ENCODE data around the gene CHSY1. TPM values are rescaled to one million over a fixed set of nuclear protein-coding genes. Genes with fewer than 3 reads are reported as not detected.

CHSY1 gene
- polyA plus RNA-seq, 1 donor from 2014 or later, result 16.1 TPM

DNA sequence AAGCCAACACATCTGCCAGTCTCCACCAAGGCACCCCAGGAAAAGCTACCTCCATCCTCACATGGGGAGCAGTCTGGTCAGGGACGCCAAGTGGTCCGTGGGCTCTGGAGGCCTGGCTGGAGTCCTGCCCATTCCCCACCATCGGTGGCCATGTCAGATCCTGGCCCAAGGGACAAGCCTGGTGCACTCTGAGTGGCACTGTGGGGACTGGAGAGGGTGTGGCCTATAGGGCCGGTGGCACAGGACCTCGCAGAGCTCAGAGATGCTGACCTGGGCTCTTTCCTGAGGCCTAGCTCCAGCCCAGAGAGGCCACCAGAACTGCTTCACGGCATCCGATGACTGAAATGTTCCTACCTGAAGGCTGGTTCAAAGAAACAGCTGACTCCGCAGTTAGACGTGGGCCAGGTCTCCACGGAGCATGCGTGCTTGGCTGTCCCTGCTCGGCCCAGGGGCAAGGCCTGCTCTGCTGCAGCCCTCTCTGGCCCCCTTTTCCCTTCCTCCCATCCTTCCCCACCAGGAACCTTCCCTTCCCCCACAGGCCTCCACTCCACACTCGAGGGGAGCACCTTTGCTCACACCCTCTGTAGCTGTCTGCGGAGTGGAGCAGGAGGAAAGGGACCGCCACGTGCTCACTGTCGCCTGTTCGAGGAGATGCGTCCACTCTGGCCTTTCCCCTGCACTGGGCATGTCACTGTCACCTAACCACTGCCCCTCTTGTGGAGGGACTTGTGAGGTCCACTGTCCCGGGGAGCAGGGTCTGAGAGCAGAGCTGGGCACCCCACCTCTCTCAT is 119.3 kb downstream of the CHSY1 start:
- Histone ChIP-seq H4K20me1 (ENCODE audit: insufficient read depth) (no peaks in the 10 kb centered on the region), H3K4me2 (ENCODE audit: low read length) (no peak overlapping the region), H3K9me2 (ENCODE audit: insufficient read depth, low read length) (no peaks in the 10 kb centered on the region), H2AFZ (ENCODE audit: low read depth, low read length) (no peak overlapping the region), H3K27ac (ENCODE audit: low read length) (no peak overlapping the region), H3K79me2 (replicated peaks; ENCODE audit: insufficient read depth, low read length) (no peaks in the 10 kb centered on the region), H3K27me3 (ENCODE audit: insufficient read depth, low read depth, low read length) (no peaks in the 10 kb centered on the region), H3K36me3 (ENCODE audit: insufficient read depth, low read length) (no peaks in the 10 kb centered on the region), H3K9ac (ENCODE audit: low read length) (no peak overlapping the region), H3K9me3 (ENCODE audit: low read length) (no peaks in the 10 kb centered on the region), H3K4me3 (ENCODE audit: low read length) (no peak overlapping the region), H3F3A (ENCODE audit: insufficient read depth, low read length, poor library complexity, severe bottlenecking) (no peaks in the 10 kb centered on the region)
- TF ChIP-seq SMC3 (conservative IDR thresholded peaks at IDR 0.05; ENCODE audit: poor library complexity) (no peak), EP300 (conservative IDR thresholded peaks at IDR 0.05; ENCODE audit: poor library complexity, severe bottlenecking) (no peak), POLR2AphosphoS5 (IDR thresholded peaks at IDR 0.05) (no peak), EZH2 (IDR thresholded peaks at IDR 0.05; ENCODE audit: borderline replicate concordance, insufficient read depth, low read length, poor library complexity, severe bottlenecking) (no peak), MXI1 (conservative IDR thresholded peaks at IDR 0.05; ENCODE audit: poor library complexity, severe bottlenecking) (no peak), TAF1 (IDR thresholded peaks at IDR 0.05; ENCODE audit: low read depth) (no peak), RAD21 (conservative IDR thresholded peaks at IDR 0.05) (no peak)
- TF ChIP-seq, protein P1, sequence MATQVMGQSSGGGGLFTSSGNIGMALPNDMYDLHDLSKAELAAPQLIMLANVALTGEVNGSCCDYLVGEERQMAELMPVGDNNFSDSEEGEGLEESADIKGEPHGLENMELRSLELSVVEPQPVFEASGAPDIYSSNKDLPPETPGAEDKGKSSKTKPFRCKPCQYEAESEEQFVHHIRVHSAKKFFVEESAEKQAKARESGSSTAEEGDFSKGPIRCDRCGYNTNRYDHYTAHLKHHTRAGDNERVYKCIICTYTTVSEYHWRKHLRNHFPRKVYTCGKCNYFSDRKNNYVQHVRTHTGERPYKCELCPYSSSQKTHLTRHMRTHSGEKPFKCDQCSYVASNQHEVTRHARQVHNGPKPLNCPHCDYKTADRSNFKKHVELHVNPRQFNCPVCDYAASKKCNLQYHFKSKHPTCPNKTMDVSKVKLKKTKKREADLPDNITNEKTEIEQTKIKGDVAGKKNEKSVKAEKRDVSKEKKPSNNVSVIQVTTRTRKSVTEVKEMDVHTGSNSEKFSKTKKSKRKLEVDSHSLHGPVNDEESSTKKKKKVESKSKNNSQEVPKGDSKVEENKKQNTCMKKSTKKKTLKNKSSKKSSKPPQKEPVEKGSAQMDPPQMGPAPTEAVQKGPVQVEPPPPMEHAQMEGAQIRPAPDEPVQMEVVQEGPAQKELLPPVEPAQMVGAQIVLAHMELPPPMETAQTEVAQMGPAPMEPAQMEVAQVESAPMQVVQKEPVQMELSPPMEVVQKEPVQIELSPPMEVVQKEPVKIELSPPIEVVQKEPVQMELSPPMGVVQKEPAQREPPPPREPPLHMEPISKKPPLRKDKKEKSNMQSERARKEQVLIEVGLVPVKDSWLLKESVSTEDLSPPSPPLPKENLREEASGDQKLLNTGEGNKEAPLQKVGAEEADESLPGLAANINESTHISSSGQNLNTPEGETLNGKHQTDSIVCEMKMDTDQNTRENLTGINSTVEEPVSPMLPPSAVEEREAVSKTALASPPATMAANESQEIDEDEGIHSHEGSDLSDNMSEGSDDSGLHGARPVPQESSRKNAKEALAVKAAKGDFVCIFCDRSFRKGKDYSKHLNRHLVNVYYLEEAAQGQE (IDR thresholded peaks at IDR 0.05; ENCODE audit: borderline replicate concordance), result no peak
- TF ChIP-seq, protein P2, sequence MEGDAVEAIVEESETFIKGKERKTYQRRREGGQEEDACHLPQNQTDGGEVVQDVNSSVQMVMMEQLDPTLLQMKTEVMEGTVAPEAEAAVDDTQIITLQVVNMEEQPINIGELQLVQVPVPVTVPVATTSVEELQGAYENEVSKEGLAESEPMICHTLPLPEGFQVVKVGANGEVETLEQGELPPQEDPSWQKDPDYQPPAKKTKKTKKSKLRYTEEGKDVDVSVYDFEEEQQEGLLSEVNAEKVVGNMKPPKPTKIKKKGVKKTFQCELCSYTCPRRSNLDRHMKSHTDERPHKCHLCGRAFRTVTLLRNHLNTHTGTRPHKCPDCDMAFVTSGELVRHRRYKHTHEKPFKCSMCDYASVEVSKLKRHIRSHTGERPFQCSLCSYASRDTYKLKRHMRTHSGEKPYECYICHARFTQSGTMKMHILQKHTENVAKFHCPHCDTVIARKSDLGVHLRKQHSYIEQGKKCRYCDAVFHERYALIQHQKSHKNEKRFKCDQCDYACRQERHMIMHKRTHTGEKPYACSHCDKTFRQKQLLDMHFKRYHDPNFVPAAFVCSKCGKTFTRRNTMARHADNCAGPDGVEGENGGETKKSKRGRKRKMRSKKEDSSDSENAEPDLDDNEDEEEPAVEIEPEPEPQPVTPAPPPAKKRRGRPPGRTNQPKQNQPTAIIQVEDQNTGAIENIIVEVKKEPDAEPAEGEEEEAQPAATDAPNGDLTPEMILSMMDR (IDR thresholded peaks at IDR 0.05; ENCODE audit: poor library complexity, severe bottlenecking), result no peak

DNA sequence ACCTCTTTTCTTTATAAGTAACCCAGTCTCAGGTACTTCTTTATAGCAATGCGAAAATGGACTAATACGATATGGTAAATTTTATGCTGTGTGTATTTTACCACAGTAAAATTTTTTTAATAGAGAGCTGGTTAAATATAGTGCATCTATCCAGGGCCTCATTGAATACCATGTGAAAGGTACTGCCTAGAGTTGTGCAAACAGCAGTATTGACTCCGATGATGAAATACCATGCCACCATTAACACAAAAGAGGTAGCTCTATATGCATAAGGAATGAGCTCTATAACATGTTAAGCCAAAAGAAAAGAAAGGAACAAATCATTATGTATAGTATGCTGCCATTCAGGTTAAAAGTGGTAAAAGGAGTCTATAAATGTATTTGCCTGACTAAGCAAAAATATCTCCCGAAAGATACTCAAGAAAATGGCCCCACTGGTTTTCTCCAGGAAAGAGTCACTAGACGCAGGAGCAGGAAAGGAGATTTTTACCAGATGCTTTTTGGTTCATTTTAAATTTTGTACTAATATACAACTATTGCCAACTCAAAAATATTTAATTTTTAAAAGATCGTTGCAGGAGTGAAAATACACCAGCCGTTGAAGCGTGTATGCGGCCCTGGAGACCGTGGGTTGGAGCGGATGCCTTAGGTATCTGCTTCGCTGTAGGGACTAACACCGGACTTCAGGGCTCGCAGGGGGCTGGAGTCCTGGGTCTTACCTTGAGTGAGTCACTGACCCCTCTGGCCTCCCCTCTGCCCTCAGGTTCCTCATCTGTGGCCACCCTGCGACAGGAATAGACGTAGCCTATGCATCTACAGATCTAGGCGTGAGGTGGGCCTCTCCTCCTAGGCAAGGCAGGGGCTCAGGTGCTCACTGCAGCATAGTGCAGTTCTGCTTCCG is 120.1 kb downstream of the CHSY1 start:
- H3K4me2 ChIP-seq (ENCODE audit: low read length), result no peak overlapping the region
- no peaks in the 10 kb centered on the region for H3K79me2 ChIP-seq (replicated peaks; ENCODE audit: insufficient read depth, low read length)

More for the DNA sequence above, 120.1 kb downstream of the CHSY1 start:
- no peak overlapping the region for H3K4me3 ChIP-seq (ENCODE audit: low read length)
- H4K20me1 ChIP-seq (ENCODE audit: insufficient read depth), result no peaks in the 10 kb centered on the region
- no peaks in the 10 kb centered on the region for H3F3A ChIP-seq (ENCODE audit: insufficient read depth, low read length, poor library complexity, severe bottlenecking)
- no peak overlapping the region for H2AFZ ChIP-seq (ENCODE audit: low read depth, low read length)
- H3K9me3 ChIP-seq (ENCODE audit: low read length), result no peaks in the 10 kb centered on the region
- H3K36me3 ChIP-seq (ENCODE audit: insufficient read depth, low read length), result no peaks in the 10 kb centered on the region
- TF ChIP-seq EP300 (conservative IDR thresholded peaks at IDR 0.05; ENCODE audit: poor library complexity, severe bottlenecking) (no peak), TAF1 (IDR thresholded peaks at IDR 0.05; ENCODE audit: low read depth) (no peak), SMC3 (conservative IDR thresholded peaks at IDR 0.05; ENCODE audit: poor library complexity) (no peak)
- no peak overlapping the region for H3K27ac ChIP-seq (ENCODE audit: low read length)
- no peaks in the 10 kb centered on the region for H3K9me2 ChIP-seq (ENCODE audit: insufficient read depth, low read length)
- H3K27me3 ChIP-seq (ENCODE audit: insufficient read depth, low read depth, low read length), result no peaks in the 10 kb centered on the region
- H3K9ac ChIP-seq (ENCODE audit: low read length), result no peak overlapping the region

Measured in neural cell (in vitro differentiated cells).